H9 (cell line): ENCODE results near the gene CELA2A. TPM values are rescaled to one million over a fixed set of nuclear protein-coding genes. Genes with fewer than 3 reads are reported as not detected.

Experiments
- DNase-seq: peaks from one replicate; pipeline ENCODE4 v3.0.0-alpha.2; 2017
- H2AFZ ChIP-seq: one replicate; pipeline ENCODE4 v1.6.1; 2013; ENCODE audit warnings: mild to moderate bottlenecking, low read length, control low read depth, moderate library complexity
- H2AK5ac ChIP-seq: 2 replicates; pipeline ENCODE4 v1.6.1; 2013; ENCODE audit warnings: low read length, control low read depth, mixed read lengths; ENCODE audit not compliant: insufficient read length
- H2BK120ac ChIP-seq: one replicate; pipeline ENCODE4 v1.6.1; 2013; ENCODE audit warnings: low read depth, mild to moderate bottlenecking, low read length, control low read depth, inconsistent platforms; ENCODE audit not compliant: poor library complexity, severe bottlenecking
- H2BK12ac ChIP-seq: 2 replicates; pipeline ENCODE4 v1.6.1; 2013; ENCODE audit warnings: low read length, control low read depth, mixed read lengths, low read depth; ENCODE audit not compliant: insufficient read length
- H2BK15ac ChIP-seq: 2 replicates; pipeline ENCODE4 v1.6.1; 2013; ENCODE audit warnings: low read depth, low read length, control low read depth
- H2BK20ac ChIP-seq: one replicate; pipeline ENCODE4 v1.6.1; 2013; ENCODE audit warnings: low read depth, mild to moderate bottlenecking, low read length, control low read depth, inconsistent platforms; ENCODE audit not compliant: poor library complexity, severe bottlenecking
- H2BK5ac ChIP-seq: 2 replicates; pipeline ENCODE4 v1.6.1; 2013; ENCODE audit warnings: low read length, control low read depth, mixed read lengths; ENCODE audit not compliant: insufficient read length
- H3K14ac ChIP-seq: 2 replicates; pipeline ENCODE4 v1.6.1; 2013; ENCODE audit warnings: low read length, control low read depth; ENCODE audit not compliant: insufficient read depth
- H3K18ac ChIP-seq: 2 replicates; pipeline ENCODE4 v1.6.1; 2013; ENCODE audit warnings: low read depth, mild to moderate bottlenecking, mixed read lengths, low read length, control low read depth; ENCODE audit not compliant: insufficient read length
- H3K23ac ChIP-seq: 2 replicates; pipeline ENCODE4 v1.6.1; 2013; ENCODE audit warnings: low read length, control low read depth, mixed read lengths, low read depth; ENCODE audit not compliant: insufficient read length
- H3K23me2 ChIP-seq: 2 replicates; pipeline ENCODE4 v1.6.1; 2013; ENCODE audit warnings: low read depth, mild to moderate bottlenecking, mixed read lengths, low read length, control low read depth; ENCODE audit not compliant: insufficient read length, poor library complexity, severe bottlenecking
- H3K27ac ChIP-seq: 2 replicates; pipeline ENCODE4 v1.5.1; 2013; ENCODE audit warnings: low read length, control low read depth, mixed read lengths, low read depth; ENCODE audit not compliant: insufficient read length
- H3K27me3 ChIP-seq: 2 replicates; pipeline ENCODE4 v1.6.1; 2013; ENCODE audit warnings: low read length, control low read depth, inconsistent platforms; ENCODE audit not compliant: insufficient read depth
- H3K4ac ChIP-seq: 2 replicates; pipeline ENCODE4 v1.6.1; 2013; ENCODE audit warnings: low read depth, mild to moderate bottlenecking, control low read depth, inconsistent platforms, low read length, moderate library complexity
- H3K4me1 ChIP-seq: 2 replicates; pipeline ENCODE4 v1.6.1; 2013; ENCODE audit warnings: low read length, control low read depth, inconsistent platforms; ENCODE audit not compliant: insufficient read depth
- H3K4me2 ChIP-seq: 2 replicates; pipeline ENCODE4 v1.6.1; 2013; ENCODE audit warnings: low read length, control low read depth, mixed read lengths; ENCODE audit not compliant: insufficient read length, insufficient read depth
- H3K56ac ChIP-seq: 2 replicates; pipeline ENCODE4 v1.6.1; 2013; ENCODE audit warnings: low read depth, mild to moderate bottlenecking, mixed read lengths, low read length, control low read depth; ENCODE audit not compliant: insufficient read length
- H3K79me1 ChIP-seq: 2 replicates; pipeline ENCODE4 v1.6.1; 2013; ENCODE audit warnings: low read depth, mild to moderate bottlenecking, moderate library complexity, low read length, control low read depth, inconsistent platforms; ENCODE audit not compliant: insufficient read depth, poor library complexity, severe bottlenecking
- H3K79me2 ChIP-seq: 2 replicates; pipeline ENCODE4 v1.6.1; 2013; ENCODE audit warnings: low read length, control low read depth, inconsistent platforms; ENCODE audit not compliant: insufficient read depth
- H3K9ac ChIP-seq: 2 replicates; pipeline ENCODE4 v1.6.1; 2013; ENCODE audit warnings: low read length, control low read depth, mixed read lengths; ENCODE audit not compliant: insufficient read length; ENCODE audit errors: extremely low read depth
- H3K9me3 ChIP-seq: one replicate; pipeline ENCODE4 v1.6.1; 2013; ENCODE audit warnings: low read depth, low read length, inconsistent platforms; ENCODE audit not compliant: control insufficient read depth
- H3T11ph ChIP-seq: one replicate; pipeline ENCODE4 v1.6.1; 2013; ENCODE audit warnings: mild to moderate bottlenecking, low read length, control low read depth, inconsistent platforms
- H4K20me1 ChIP-seq: one replicate; pipeline ENCODE4 v1.6.1; 2013; ENCODE audit not compliant: control insufficient read depth, insufficient read length, insufficient read depth
- H4K5ac ChIP-seq: 2 replicates; pipeline ENCODE4 v1.6.1; 2013; ENCODE audit warnings: low read depth, mild to moderate bottlenecking, mixed read lengths, low read length, control low read depth; ENCODE audit not compliant: insufficient read length
- H4K8ac ChIP-seq: replicated peaks from 2 replicates; pipeline ENCODE4 v1.6.1; 2013; ENCODE audit warnings: low read length, control low read depth, mixed read lengths, low read depth; ENCODE audit not compliant: insufficient read length
- H4K91ac ChIP-seq: 2 replicates; pipeline ENCODE4 v1.6.1; 2013; ENCODE audit warnings: low read depth, mild to moderate bottlenecking, moderate library complexity, mixed read lengths, low read length, control low read depth; ENCODE audit not compliant: insufficient read length
- H3K27ac Mint-ChIP-seq, 3 experiments: 2 replicates in 2 of 3; 3 replicates in 1 of 3; pipeline ENCODE4 v1.8.0; 2020 to 2021; ENCODE audit warnings: mixed read lengths in 3 of 3, mild to moderate bottlenecking in 1 of 3, moderate library complexity in 1 of 3
- H3K27me3 Mint-ChIP-seq: 2 replicates; pipeline ENCODE4 v1.8.0; 2021; ENCODE audit warnings: low read depth, mild to moderate bottlenecking, moderate library complexity, mixed read lengths
- H3K36me3 Mint-ChIP-seq, 3 experiments: 2 replicates in 2 of 3; 3 replicates in 1 of 3; pipeline ENCODE4 v1.8.0; 2020 to 2021; ENCODE audit warnings: low read depth in 3 of 3, mixed read lengths in 3 of 3; ENCODE audit not compliant: insufficient read depth in 1 of 3
- H3K4me1 Mint-ChIP-seq, 2 experiments: 2 replicates each; pipeline ENCODE4 v1.8.0; 2020; ENCODE audit warnings: mixed read lengths in 2 of 2
- H3K4me3 Mint-ChIP-seq, 2 experiments: 2 replicates in 1 of 2; 3 replicates in 1 of 2; pipeline ENCODE4 v1.8.0; 2020 to 2021; ENCODE audit warnings: mild to moderate bottlenecking in 2 of 2, mixed read lengths in 2 of 2, moderate library complexity in 1 of 2
- H3K9me3 Mint-ChIP-seq, 2 experiments: 2 replicates in 1 of 2; 3 replicates in 1 of 2; pipeline ENCODE4 v1.8.0; 2020; ENCODE audit warnings: mild to moderate bottlenecking in 2 of 2, mixed read lengths in 2 of 2, moderate library complexity in 1 of 2
- WGBS: extraction: QIAGEN DNeasy Blood & Tissue Kit; methylation state at CpG from one replicate; pipeline ENCODE4 v1.1.7; 2013; ENCODE audit warnings: missing lambda C conversion rate, low lambda C conversion rate, mixed read lengths; ENCODE audit not compliant: insufficient read length; ENCODE audit errors: extremely low coverage; 5-methylcytosine and 5-hydroxymethylcytosine counted together
- total RNA-seq: library from RNA; stranded (reverse); gene quantifications from 2 replicates; pipeline ENCODE4 v1.2.1, GENCODE V29; 2021
- TF ChIP-seq, protein P1 (sequence below): fragments of 200-600 bp; sonication (generic); conservative IDR thresholded peaks from 3 replicates; pipeline ENCODE4 v1.8.0; 2021; ENCODE audit warnings: antibody characterized with exemption, mild to moderate bottlenecking

The CELA2A gene
- total RNA-seq, 1 experiment from 2014 or later: not detected

DNA sequence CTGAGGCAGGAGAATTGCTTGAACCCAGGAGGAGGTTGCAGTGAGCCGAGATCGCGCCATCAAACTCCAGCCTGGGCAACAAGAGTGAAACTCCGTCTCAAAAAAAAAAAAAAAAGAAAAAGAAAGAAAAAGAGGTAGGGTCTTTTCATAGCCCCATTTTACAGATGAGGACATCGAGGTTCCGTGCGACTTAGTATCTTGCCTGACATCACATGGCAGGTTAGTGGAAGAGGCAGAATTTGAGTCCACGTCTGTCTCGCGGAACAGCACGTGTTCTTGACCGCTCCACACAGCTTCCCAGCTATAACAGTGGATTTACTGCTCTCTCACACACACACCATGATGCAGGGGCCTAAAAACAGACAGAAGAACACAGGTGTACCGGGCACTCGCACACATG is 17.2 kb upstream of the CELA2A start:
- Histone ChIP-seq H3K27ac (no peak overlapping the region), H2AFZ (no peak overlapping the region), H3K9me3 (no peaks in the 10 kb centered on the region), H2BK5ac (no peak overlapping the region), H3K18ac (no peak overlapping the region), H3K23me2 (no peaks in the 10 kb centered on the region), H3T11ph (no peak overlapping the region), H4K20me1 (no peaks in the 10 kb centered on the region), H3K27me3 (no peaks in the 10 kb centered on the region), H3K23ac (no peak overlapping the region), H3K4me2 (no peak overlapping the region), H4K5ac (no peak overlapping the region), H2AK5ac (no peak overlapping the region), H3K9ac (no peak overlapping the region), H3K56ac (no peak overlapping the region), H2BK15ac (no peak overlapping the region), H3K4me1 (no peaks in the 10 kb centered on the region), H3K79me2 (no peaks in the 10 kb centered on the region), H3K79me1 (no peaks in the 10 kb centered on the region), H4K91ac (no peak overlapping the region), H2BK120ac (no peak overlapping the region), H3K14ac (no peak overlapping the region), H3K4ac (no peak overlapping the region), H2BK20ac (no peak overlapping the region), H4K8ac (no peak overlapping the region), H2BK12ac (no peak overlapping the region)
- Mint-ChIP-seq H3K27me3 (peaks cover 4% of the 10 kb centered on the region), H3K36me3 (no peaks in the 10 kb centered on the region), H3K27ac (no peak overlapping the region; a peak in 1 of 7 replicates), H3K4me1 (no peaks in the 10 kb centered on the region), H3K9me3 (no peaks in the 10 kb centered on the region; a peak in 2 of 5 replicates), H3K4me3 (no peak overlapping the region)
- TF ChIP-seq, protein P1, sequence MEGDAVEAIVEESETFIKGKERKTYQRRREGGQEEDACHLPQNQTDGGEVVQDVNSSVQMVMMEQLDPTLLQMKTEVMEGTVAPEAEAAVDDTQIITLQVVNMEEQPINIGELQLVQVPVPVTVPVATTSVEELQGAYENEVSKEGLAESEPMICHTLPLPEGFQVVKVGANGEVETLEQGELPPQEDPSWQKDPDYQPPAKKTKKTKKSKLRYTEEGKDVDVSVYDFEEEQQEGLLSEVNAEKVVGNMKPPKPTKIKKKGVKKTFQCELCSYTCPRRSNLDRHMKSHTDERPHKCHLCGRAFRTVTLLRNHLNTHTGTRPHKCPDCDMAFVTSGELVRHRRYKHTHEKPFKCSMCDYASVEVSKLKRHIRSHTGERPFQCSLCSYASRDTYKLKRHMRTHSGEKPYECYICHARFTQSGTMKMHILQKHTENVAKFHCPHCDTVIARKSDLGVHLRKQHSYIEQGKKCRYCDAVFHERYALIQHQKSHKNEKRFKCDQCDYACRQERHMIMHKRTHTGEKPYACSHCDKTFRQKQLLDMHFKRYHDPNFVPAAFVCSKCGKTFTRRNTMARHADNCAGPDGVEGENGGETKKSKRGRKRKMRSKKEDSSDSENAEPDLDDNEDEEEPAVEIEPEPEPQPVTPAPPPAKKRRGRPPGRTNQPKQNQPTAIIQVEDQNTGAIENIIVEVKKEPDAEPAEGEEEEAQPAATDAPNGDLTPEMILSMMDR: no peak
- WGBS: no CpG with 5 or more reads among the region's 14 CpGs
- no peak for DNase-seq
